GM18508 (cell line): ENCODE data around the gene CHMP4B.

Experiments used
- ATAC-seq: cut with Tn5 transposase; IDR thresholded peaks from one replicate; pipeline ENCODE4 v1.9.1; 2021; ENCODE audit warnings: moderate number of reproducible peaks; ENCODE audit not compliant: insufficient read depth, unreplicated experiment

CHMP4B gene

DNA sequence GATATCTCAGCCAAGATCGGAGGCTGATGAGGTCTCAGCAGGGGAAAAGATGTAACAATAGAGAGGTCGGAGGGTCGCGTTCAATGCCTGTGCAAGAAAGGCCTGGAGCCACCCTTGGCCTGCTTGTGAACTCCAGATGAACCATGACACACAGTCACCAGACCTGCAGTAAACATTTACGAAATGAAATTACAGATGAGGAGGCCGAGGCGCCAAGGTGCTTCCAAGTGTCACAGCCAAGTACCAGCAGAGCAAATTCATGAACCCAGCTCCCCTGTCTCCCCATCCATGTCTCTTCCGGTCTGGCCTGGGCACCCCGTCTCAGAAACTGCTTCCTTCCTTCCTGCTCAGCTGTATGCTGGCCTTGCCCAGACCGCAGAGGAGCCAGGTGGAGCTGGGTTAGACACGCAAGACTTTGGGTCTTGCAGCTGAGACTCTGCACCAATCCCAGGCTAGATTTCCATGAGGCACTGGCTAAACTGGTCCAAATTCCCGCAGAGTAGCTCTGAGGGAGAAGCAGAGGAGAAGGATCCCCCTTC, 48.1 kb downstream of the CHMP4B start:
- ATAC-seq, result no peak

GRCh38 chr20:33859751-33860150, 48.6 kb downstream of the CHMP4B start:
- ATAC-seq, result no peak

GRCh38 chr20:33861458-33861857, 50.3 kb downstream of the CHMP4B start:
- no peak for ATAC-seq

GRCh38 chr20:33862709-33863403, 51.7 kb downstream of the CHMP4B start:
- no peak for ATAC-seq

- no peak for ATAC-seq
Observed at GRCh38 chr20:33863440-33864323, 52.5 kb downstream of the CHMP4B start.

DNA sequence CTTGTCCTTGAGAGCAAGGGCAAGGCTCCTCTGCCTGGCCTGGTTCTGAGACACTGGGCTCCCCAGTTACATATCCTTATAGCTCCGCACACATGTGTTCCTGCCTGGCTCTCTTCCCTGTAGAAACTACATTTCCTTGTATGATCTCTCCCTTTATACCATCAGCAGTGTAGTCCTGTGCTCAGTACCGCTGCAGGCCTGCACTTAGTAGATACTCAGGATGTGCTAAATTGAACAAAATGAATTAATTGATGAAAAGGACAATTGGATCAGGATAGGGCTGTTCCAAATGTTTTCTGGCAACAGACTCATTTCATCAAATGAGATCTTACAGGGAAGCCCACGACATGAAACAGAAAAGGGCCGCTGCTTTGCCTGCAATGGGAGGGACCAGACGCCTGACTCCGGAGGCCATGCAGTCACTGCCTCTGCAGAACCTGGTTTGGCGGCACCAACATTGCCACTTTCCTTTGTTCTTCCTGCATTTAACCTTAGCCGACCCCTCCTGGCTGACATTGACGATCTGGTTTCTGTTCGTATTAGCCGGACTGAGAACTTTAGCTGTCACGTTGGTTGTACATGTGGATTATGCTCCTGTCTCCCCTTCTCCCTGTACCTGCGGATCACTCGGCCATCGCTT, 53.3 kb downstream of the CHMP4B start:
- no peak for ATAC-seq

- ATAC-seq, result no peak
Observed at GRCh38 chr20:33865761-33866370, 54.7 kb downstream of the CHMP4B start.

DNA sequence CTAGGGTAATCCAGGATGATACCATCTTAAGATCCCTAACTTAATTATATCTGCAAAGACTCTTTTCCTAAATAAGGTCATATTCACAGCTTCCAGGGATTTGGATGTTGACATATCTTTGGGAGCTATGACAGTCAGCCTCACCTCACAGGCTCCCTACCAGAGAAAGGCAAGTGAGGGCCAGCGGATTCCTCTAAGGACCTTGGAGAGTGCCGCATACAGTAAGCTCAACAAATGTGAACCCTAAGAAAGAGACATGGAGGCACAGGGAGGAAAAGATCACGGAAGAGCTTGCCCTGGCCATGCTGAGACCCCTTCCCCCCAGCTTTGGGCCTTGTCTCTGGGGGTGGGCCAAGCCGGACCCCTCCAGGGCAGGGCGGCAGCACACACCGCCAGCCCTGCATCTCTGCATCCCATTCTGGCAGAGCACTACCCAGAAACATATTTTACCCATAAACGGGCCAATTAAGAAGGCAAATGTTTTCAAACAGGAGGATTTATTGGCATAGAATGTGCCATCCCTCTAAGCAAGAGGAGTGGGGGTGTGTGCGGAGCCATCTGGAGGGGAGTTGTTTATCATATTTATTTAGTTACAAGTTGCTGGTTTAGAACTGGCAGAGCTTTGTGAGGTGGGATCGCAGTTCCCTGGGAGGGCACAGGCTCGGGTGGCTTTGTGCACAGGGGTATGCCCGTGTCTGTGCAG, 55.4 kb downstream of the CHMP4B start:
- ATAC-seq, result no peak

- ATAC-seq, result no peak
Observed at GRCh38 chr20:33868042-33868441, 56.9 kb downstream of the CHMP4B start.

GRCh38 chr20:33868595-33868994, 57.4 kb downstream of the CHMP4B start:
- no peak for ATAC-seq

DNA sequence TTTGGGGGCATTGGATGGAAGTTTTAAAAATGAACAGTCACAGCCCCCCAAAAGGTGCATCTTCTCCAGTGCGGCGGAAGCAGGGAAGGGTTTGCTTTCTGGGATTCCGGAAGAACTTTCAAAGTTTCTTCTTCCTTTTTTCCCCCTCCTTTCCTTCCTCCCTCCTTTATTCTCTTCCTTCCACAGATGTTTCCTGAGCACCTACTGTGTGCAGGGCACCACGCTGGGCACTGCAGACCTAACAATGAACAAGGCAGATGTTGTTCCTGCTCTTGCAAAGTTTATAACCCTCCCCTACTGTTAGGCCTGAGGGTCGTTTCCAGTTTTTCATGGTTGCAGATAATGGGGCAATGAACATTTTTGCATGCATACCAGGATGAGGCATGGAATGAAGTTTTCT, 58.1 kb downstream of the CHMP4B start:
- ATAC-seq, result no peak

GRCh38 chr20:33871362-33871761, 60.2 kb downstream of the CHMP4B start:
- ATAC-seq, result no peak

- no peak for ATAC-seq
Observed at GRCh38 chr20:33874129-33874528, 63.0 kb downstream of the CHMP4B start.

DNA sequence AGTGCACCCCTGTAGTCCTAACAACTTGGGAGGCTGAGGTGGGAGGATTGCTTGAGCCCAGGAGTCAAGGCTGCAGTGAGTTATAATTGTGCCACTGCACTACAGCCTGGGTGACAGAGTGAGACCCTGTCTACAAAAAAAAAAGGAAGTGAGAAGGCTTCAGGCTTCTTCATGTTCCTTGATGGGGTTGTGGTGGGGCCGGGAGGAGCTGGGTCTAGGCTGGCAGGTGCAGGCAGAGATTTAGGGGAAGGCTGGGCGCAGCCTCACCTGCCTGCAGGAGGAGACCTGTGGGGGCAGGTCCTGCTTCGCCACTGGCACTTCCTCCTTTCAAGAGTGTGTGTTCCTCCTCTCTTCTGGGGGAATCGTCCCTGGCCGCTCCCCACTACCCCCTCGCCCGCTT, 63.9 kb downstream of the CHMP4B start:
- ATAC-seq, result no peak

DNA sequence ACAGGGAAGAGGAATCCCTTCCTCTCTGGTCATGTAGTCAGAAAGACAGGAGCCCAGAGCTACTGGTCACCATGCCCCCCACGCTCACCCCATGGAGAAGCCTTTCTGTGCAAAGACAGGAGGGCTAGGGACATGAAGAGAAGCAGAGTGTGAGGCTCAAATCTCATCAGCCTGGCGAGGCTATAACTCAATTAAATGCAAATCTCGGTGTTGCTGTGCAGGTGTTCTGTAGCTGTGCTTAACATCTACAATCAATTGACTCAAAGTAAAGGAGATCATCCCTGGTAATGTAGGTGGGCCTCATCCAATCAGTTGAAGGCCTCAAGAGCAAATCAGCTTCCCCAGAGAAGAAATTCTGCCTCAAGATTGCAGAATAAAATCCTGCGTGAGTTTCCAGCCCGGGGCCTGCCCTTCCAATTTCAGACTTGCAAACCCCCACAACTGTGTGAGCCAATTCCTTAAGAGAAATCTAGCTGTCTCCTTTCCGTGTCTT, 64.4 kb downstream of the CHMP4B start:
- ATAC-seq, result no peak

- no peak for ATAC-seq
Observed at GRCh38 chr20:33878583-33878982, 67.4 kb downstream of the CHMP4B start.

DNA sequence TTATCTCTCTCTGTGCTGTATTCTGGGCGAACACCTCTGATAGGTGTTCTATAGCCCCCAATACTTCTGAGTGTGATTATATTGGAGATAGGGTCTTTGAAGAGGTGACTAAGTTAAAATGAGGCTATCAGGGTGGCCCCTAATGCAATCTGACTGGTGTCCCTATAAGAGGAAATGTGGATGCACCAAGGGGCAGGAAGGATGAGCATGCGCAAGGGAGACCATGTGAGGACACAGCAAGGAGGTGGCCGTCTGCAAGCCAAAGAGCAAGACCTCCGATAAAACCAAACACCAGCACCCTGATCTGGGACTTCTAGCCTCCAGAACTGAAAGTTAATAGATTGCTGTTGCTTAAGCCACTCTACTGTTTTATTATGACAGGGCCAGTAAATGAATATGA, 69.2 kb downstream of the CHMP4B start:
- ATAC-seq, result no peak

DNA sequence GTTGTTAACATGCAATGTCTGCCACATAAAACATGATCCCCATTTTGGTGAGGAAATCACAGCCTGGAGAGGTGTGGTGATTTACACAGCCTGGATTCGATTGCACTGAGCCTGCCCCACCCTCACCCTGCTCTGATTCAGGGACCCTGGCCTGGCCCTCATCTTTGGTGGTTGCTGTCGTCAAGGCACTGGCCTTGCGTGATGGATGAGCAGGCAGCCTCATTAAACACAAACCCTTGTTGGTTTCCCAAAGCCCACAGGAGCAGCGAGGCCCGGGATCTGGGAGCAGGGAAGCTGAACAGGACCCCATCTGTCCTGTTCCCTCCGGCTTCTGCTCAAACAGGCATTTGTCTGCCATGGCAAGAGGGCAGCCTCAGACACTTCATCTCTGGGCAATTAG, 70.8 kb downstream of the CHMP4B start:
- ATAC-seq, result no peak

DNA sequence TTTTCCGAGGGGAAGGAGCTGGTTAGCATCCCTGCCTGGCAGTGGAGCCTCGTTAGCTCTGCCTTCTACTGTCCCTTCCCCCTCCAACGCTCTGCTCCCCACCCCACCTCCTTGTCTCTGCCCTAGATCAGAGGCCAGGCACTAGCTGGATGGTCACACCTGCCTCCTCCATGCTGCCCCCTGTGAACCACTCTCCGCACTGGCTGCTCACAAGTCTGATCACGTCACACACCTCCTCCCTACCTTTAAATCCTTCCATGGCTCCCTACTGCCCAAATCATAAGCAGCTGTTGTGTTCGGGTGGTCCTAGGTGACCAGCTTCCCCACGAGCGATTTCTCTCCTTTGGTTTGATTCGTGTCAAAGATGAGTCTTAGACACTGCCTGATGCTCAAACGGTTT, 71.3 kb downstream of the CHMP4B start:
- ATAC-seq, result no peak

DNA sequence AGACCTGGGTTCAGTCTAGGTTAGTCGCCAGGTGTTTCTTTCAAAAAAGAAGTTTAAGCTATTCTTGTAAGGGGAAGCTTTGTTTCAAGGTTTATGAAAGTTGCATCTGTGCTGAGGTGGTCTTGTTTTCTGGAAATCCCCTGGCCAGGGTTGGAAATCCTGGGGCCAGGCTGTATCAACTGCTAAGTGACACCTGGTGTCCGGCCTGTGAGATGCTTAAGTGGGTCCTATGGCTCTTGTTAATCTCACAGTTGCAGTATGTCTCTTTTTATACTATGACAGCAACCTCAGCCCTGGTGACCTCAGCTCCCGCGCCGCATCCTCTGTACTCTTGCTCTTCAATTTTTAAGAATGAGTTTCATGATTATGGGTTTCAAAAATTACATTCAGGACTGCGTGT, 72.0 kb downstream of the CHMP4B start:
- no peak for ATAC-seq
